Suppressor macrophage (primary cell): ENCODE data around the gene DIAPH3.

Source experiments
- DNase-seq, 4 experiments: peaks; one replicate each; pipeline ENCODE4 v3.0.0-alpha.2; 2020 to 2022

The DIAPH3 gene

DNA sequence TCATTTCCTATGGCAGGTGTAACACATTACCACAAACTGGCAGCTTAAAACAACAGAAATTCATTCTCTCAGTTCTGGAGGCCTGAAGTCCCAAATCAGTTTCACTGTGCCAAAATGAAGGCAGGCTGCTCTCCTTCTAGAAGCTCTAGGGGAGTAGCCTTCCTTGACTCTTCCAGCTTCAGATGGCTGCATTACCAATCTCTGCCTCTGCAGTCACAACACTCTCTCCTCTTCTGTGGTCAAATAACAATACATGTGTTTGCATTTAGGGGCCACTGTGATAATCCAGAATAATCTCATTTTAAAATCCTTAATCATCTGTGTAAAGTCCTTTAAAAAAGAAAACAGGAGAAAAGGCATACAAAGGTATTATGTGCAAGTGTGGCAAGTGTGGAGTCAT, 7.8 kb downstream of the DIAPH3 start:
- DNase-seq: no peak

DNA sequence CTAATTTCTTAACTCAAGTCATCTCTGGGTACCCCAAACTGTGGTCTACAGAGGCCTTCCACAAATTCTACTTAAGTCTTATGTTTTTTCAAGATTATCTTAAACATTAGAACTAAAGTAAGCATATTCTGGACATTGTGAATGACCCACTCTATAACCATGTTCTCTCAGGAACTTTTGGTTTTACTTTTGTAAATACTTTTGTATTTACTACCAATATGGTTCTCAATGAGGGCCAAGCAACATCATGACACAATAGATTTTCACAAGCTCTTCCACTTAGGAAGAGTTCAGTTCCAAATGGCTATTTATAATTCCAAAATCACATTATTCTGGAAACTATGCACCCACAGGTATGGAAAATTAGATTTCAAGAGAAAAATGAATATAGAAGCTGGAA, 10.8 kb downstream of the DIAPH3 start:
- no peak for DNase-seq

DNA sequence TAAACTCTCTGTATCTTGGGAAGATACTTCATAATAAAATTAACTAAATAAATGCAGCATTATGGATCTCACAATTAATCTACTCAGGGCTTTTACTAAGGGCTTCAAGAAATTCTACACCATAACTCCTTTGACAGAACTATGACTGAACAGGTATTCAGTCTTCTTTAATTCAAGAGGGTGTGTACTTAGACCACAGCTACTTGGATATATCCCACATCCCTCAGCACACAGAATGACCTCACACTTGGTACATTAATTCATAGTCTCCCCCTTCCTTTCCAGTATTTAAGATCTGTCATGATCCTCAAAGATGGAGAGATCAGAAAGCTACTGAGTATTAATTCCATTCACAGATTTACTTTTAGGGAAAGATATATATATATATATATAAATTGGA, 11.6 kb downstream of the DIAPH3 start:
- DNase-seq: no peak

DNA sequence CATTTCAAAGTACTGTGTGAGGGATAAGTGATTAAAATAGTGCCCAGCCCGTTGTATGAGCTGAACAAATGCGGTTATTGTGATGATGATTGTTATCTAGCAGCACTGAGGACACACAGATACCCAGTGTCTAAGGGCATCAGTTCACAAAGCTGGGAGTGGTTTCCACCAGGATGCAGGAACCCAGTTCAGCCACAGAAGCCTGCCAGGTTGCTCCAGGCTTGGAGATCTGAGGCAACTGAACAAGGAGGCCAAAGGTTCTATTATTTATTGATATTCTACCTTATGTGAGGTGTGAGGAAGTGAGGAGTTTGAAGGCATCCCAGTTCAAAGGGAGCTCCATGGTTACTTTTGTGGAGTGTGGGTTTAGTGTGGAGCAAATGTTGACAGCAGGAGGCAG, 13.2 kb downstream of the DIAPH3 start:
- DNase-seq: no peak

DNA sequence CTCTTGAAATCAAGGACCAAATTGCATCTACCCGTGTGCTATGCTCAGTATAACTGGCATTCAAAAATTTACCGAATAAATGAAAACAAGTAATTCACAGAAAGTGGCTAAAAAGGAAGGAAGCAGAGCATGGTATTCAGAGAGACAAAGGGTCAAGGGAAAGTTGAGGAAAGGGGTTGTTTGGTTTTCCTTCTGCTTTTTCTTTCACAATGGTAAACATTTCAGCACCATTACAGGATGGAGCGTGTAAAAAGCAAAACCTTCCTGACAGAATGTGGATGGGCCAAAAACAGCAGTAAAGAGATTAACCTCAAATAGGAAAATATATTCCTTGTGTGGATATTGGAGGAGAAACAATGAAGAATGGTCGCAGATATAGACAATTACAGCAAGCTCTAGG, 14.8 kb downstream of the DIAPH3 start:
- DNase-seq: peak in 3 of 4 experiments; percentile 20 to 49 (median 44)

DNA sequence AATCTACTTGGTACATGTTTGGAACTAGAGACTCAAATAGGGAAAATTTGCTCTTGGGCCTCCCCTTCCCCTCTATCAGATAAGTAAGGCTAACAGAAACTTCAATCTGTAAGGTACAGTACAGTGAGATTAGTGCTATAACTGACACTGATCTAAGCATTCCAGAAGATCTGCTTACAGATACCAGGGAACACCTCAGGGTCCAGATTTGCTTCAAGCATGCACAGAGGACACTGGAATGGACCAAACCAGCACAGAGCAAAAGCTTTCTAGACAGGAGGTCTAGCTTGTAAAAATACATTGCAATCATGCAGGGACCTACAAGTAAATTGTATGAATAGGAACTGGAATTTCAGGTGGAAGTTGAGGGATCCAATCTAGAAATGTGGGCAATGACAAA, 16.4 kb downstream of the DIAPH3 start:
- DNase-seq: no peak

DNA sequence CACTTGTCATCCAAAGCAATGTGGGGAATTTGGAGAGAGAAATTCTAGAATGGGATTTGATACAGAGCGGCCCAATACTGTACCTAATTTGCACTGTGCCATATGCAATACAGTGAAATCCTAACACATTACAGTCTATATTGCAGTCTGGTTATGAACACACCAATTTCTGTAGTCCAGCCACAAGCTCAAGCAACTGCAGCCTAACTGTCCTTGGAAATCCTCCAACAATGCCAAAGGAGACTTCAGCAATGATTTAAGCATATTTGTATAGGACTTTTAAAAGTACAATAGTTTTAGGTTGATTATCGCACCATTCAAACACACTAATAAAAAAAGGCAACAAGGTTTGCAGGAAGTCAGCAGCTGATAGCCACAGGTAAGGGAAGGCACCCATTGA, 17.3 kb downstream of the DIAPH3 start:
- DNase-seq: no peak

DNA sequence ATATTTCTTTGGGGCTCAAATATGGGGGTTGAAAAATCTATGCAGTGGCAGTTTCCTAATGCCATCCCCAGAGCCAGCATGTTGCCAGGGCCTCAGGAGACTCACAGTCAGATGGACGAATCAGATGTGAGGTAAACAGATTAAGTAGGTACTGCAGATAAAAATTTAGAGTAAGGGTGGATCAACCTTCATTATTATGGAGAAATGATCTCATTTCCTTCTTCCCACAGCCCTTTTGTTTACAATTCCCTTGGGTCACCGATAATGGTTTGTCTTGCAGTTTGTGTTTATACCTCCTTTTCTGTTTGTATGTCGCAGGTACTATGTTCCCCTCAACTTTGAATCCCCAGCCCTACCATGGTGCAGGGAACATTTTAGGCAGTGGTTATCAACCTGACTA, 20.0 kb downstream of the DIAPH3 start:
- DNase-seq: no peak

DNA sequence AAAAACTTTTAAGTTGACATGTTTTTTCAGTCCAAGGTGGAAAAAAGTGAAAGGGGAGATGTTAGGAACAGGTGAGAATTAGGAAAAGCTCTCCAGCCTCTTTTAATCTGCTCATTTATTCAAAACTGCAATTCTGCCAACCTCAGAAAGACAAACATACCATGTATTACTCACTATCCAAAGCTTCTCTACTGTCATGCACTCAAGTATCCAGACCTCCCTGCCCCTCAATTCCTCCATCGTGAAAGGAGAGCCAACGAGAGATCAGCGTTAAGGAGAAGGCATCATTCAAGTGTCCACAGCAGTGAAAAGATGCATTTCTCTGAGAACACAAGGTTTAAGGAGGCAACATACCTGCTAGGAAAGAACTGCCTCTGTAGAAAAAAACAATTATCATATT, 24.5 kb downstream of the DIAPH3 start:
- DNase-seq: no peak

DNA sequence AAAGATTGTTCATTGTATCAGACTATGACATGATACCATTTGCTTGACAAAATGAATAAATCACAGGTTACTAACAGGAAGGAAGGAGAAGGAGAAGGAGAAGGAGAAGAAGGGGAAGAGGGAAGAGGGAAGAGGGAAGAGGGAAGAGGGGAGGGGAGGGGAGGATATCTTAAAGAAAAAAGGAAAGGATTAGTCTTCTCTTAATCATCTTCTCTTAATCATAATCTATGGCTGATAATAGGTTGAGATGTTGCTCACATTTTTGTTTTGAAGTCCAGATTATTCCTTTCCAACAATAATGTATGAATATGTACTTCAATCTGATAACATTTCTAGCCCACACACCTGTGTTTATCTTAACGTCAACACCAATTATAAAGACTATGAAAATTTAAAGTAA, 25.1 kb downstream of the DIAPH3 start:
- no peak for DNase-seq

DNA sequence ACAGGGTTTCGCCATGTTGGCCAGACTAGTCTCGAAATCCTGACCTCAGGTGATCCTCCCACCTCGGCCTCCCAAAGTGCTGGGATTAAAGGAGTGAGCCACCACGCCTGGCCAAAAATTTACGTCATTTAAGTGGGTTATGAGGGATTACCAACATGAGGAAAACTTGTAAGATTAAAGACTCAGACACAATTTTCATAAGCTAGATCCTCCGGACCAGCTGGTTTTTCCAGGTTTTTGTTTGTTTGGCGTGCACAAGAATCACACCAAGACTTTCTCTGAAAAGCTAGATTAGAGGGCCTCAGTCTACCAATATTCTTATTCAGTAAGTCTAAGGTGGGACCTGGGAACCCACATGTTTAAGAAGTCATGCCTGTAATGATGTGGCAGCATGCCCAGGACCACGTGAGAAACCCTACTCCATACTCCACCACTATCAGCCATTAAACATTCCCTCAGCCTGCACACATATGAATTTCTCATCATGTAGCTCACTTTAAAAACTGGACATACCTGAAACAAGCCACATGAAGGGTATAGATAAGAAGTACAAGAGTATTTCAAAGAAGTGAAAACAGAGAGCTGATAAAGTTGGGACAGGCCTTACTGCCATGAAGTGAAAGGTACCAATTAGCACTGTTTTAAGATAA, 25.7 kb downstream of the DIAPH3 start:
- DNase-seq: no peak

DNA sequence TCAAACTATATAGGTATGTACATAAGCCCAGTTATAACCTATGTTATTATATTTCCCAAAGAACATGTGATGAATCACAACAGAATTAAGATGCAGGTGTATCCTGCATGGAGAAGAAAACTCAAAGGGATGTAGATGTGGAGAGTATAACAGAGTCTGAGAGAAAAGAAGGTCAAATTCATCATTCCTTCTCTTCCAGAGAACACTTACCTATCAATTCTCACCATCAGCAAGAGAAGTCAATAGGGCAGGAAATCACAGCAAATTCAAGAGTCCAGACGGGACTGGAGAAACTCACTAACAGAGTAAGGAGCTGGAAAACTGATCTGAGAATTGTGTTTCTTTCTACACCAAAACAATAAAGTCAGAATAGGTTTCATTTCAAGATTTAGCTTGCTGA, 28.4 kb downstream of the DIAPH3 start:
- DNase-seq: no peak

DNA sequence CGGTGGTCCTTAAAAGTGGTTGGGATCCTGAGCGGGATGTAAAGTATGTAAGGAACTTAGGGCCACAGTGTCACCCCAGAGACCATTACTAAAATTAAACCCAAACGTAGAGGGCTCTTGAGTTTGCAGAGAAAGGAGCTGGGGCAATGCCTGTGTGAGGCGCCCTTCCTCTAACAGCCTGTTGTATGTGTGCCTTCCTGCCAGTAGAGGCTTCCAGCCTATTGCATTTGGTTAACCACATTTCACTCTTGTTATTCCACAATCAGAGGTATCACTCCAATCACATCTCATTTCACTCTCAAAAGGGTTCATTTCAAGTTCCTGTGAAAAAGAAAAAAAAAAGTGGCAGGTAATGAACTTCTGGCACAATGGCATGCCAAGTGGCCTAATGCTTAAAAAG, 29.4 kb downstream of the DIAPH3 start:
- no peak for DNase-seq

DNA sequence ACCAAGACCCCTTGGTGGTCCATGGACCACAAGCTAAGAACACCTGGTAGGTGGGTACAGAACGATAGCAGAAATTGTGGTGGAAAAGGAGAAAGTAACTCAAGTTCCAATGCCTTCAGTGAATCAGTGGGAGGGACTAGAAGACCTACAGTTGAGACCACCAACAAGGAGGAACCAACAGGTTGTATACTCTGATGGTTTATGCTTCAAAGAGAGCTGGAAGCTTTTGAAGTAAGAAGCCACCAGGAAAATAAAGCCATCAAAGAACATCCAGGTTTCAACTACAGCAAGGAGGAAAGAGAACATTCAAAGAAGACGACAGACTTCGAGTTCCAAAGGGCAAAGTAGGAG, 42.4 kb downstream of the DIAPH3 start:
- no peak for DNase-seq

DNA sequence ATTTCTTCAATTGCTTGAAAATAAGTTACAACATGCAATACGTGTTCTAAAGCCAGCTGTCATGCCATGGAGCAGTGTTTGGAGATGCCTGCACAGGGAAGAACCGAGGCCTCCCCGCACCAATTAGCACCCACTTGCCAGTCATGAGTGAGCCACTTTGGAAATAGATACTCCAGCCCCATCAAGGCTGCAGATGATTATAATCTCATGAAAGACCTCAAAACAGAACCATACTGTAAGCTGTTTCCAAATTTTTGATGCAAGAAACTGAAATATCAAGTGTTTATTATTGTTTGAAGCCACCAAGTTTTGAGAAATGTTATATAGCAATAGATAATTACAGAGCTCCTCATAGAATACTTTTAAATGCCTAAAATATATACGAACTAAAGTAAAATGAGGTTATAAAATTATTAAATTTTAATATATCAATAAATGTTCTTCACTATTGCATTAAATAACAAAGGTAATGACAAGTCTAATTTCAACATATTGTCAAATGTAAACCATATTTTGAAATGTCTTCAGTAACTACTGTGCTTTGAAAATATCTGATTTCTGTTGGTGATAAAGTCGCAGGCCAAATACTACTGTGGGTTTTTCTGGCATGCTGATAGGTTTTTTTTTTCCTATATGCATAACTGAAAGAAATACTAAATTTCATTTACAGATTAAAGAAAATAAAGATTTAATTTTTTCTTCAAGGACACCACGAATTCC, 43.0 kb downstream of the DIAPH3 start:
- DNase-seq: no peak

DNA sequence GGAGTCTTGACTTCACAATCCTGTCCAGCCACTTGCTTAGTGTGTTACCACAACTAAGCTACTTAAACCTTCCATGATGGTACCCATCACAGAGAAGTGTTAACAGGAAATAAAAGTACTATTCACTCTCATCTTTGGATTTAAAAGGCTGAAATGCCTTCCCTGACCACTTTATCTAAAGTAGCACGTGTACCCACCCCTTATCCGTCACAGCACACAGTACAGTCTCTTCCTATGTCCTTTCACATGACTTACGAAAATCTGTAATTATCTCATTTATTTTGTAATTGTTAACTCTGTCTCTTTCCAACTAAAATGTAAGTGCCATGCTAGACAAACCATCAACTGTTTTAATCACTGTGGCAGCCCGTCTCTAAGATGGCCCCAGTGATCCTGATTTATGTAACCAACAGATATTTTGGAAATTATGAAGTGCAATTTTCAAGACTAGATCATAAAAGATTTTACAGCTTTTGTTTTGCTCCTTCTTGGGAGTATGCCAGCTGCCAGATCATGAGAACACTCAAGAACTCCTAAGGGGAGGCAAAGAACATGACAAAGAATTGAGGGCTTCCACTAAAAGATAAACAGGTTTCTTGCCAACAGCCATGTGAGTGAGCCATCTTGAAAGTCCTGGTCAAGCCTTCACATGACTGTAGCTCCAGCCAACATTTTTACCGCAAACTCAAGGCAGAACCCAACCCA, 44.9 kb downstream of the DIAPH3 start:
- DNase-seq: no peak

DNA sequence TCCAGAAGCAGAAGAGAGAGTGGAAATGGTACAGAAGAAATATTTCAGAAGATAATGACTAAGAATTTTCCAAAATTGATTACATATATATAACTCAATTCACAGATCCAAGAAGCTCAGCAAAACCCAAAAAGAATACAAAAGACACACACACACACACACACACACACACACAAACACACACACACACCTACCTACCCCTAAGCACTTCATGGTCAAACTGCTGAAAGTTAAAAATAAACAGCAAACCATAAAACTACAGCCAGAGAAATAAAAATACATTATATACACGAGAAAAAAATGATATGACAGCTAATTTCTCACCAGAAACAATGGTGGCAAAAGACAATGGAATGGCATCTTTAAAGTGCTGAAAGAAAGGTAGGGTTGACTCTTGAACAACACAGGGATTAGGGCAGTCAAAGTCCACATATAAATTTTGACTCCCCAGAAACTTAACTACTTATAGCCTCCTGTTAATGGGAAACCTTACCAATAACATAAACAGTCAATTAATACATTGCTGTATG, 49.2 kb downstream of the DIAPH3 start:
- no peak for DNase-seq

DNA sequence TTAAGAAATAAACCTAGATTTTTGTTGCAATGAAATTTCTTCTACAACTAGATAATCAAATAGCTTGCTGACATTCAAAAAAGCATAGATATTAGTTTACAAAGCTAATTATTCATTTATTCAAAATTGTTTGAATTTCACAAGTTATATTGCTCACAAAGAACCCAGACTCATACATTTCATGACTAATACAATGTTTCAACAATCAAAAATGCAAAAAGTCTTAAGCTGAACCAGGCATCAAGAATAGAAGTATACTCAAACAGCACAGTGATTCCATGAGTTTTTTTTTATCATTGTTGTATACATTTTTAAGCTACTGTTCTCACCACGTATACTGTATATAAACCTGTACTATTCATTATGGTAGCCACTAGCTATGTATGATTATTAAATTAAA, 51.0 kb downstream of the DIAPH3 start:
- DNase-seq: no peak

DNA sequence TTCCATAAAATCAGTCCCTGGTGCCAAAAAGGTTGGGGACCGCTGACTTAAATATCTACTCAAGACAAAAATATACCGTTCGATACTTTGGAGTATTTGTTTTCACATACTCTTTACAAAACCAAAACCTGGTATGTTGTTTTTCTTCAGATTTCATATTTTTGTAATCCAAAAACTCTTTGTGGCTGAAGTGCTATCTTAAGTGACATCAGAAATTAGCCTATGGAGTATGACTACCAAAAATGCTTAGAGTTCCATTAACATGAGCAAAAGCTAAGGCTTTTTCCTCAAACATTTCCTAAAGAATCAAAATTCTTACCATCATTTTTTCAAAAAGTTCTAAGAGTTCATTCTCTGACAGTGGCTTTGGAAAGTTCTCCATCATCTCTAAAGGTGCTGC, 52.0 kb downstream of the DIAPH3 start:
- DNase-seq: no peak

DNA sequence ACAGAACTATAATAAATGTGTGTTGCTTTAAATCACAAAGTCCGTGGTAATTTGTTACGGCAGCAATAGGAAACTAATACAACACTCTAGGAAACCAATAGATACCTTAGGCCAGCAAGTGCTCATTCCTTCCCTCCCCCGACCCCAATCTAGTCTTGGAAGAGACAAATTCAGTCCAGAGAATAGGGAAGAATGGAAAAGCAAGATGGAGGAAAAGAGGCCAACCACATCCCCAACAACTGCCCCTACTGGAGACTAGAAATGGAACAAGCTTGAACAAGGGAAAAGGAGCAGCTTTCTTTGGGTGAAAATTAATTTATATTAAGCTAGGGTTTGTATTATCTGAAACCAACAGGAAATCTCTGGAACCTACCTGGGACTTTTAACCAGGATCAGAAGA, 54.4 kb downstream of the DIAPH3 start:
- no peak for DNase-seq

DNA sequence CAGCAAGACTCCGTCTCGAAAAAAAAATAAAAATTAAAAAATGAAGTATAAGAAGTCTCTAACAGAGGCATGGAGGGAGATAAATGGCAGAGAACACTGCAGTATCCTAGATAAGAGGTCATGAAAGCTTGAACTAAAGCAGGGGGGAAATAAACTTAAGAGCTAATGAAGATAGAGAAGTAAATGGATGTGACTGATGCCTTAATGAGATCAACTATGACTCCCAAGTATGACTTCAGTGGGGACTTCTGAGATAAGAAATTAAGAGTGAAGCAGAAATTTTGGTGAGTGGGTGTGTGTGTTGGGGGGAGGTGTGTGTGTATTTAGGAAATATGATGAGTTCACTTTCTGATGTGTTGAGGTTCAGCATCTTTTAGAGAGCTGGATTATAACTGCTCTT, 55.1 kb downstream of the DIAPH3 start:
- peak in 2 of 4 experiments; percentile 0 to 5 for DNase-seq

DNA sequence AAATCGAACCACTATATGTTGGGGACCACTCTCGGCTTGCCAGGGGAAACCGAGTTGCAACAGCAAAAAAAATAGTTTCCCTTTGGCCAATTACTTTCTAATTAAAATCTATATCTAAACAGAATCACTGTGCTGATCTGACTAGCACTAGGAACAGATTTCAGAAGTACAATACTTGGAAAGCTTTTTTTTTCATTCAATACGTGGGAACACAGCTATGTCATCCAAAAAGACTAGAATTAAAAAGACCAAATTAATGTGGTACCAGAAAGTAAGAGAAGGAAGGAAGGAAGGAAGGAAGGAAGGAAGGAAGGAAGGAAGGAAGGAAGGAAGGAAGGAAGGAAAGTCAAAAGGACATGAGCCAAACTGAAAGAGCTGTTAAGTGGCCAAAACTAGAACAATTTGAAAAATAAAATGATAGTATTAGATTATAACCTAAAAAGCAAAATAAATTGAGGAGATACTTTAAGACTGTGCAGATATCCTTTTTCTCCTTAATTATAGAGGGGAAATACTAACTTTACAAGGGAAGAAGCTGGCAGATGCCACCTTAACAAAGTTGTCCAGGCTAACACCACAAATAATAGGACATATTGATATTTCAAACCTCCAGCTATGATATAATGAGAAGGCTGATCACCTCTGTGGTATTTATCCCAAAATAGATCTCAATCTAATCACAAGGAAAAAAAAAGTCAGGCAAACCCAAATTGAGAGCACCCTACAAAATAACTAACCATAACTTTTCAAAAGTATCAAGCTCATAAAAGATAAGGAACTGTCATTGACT, 63.9 kb downstream of the DIAPH3 start:
- no peak for DNase-seq

DNA sequence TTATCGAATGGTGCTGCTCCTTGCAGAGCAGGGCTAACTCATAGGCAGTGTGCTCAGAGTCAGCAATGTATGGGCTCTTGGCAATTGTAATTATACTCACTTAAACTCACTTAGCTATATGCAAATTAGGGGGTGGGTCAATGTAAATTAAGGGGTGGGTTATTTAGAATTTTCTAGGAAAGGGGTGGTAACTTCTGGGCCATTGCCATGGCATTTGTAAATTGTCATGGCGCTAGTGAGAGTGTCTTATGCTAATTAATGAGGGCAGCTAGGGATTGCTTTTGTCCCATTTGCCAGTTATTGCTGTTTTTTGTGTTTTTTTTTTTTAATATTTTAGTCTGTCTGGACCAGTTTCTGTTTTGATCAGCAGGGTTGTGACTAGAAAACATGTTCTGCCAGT, 68.4 kb downstream of the DIAPH3 start:
- no peak for DNase-seq
